Prostate gland (tissue), 2 donors: ENCODE data around the gene KCNA4.
"Not testable (repeated sequence)": the region's sequence is repeated elsewhere in the genome, so short reads cannot be mapped to it uniquely, and the experiment has no call there.

Source experiments
- CTCF ChIP-seq, 4 experiments: fragments of 200-600 bp in 2 of 4; fragments of 450-650 bp in 2 of 4; sonication (generic) in 2 of 4; IDR thresholded peaks; 1 replicate in 3 of 4; 2 replicates in 1 of 4; pipeline ENCODE4 v1.5.1; 2016 to 2019; ENCODE audit warnings: antibody characterized with exemption in 4 of 4, mild to moderate bottlenecking in 2 of 4, moderate library complexity in 2 of 4
- POLR2A ChIP-seq: fragments of 450-650 bp; IDR thresholded peaks from one replicate; pipeline ENCODE4 v1.6.1; 2016; ENCODE audit warnings: antibody characterized with exemption, mild to moderate bottlenecking
- POLR2AphosphoS5 ChIP-seq: sonication (generic); formaldehyde crosslinking; IDR thresholded peaks from one replicate; pipeline ENCODE4 v1.6.1; 2017; ENCODE audit warnings: antibody characterized with exemption

GRCh38 chr11:30034166-30034565 is 17.3 kb upstream of the KCNA4 start:
- TF ChIP-seq CTCF (IDR thresholded peaks at IDR 0.05); POLR2AphosphoS5; POLR2A: not testable (repeated sequence)
